IPS-NIHi11 (cell line): Measurements from ENCODE around the gene MKKS.

ENCODE experiments used
- DNase-seq: peaks from one replicate; pipeline ENCODE4 v3.0.0; 2012; ENCODE audit warnings: mixed read lengths, low spot score

MKKS gene

GRCh38 chr20:10368702-10369041, 65.3 kb downstream of the MKKS start:
- no peak for DNase-seq

GRCh38 chr20:10367943-10368701, 65.9 kb downstream of the MKKS start:
- DNase-seq, result no peak

DNA sequence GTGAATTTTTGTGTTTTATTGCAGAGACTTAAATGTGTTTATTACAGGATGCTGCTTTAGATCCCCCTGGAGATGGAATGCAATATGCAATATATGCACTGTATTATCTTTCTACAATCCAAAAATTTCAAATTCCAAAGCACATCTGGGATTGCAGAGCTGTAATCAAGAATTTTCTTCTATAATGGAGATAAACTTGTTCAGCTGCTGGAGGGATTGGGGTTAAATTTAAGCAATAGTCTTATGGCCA, 66.4 kb downstream of the MKKS start:
- no peak for DNase-seq

DNA sequence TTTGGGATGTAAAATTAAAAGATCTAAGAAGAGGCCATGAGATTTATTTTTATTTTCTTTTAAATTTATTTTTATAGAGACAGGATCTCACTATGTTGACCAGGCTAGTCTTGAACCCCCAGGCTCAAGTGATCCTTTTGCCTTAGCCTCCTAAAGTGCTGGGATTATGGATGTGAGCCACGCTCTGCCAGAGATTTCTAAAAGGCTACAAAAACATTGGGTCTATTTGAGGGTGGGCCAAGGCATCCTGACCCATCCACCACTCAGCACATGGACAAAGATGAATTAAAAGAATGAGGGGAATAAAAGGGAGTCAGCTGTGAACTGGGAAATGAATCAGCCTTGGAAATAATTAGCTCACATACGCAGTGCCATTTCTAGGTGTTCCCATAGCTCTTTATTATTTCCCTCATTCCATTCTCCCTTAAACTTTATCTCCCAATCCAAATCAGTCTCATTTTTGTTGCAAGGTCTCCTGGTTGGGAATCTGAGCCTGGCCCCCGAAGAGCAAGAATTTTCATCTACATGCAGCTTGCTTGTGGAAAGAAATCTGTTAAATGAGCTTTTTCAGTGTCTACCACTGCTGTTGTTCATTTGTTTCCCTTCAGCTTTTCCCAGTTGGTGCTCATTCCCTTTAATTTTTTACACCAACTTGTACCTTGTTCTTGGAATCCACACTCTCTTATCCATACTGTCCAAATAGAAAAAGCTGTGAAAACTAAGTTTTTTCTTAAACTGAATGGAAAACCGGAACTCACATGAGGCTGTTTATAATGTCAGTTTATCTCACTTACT, 66.9 kb downstream of the MKKS start:
- DNase-seq, result no peak

DNA sequence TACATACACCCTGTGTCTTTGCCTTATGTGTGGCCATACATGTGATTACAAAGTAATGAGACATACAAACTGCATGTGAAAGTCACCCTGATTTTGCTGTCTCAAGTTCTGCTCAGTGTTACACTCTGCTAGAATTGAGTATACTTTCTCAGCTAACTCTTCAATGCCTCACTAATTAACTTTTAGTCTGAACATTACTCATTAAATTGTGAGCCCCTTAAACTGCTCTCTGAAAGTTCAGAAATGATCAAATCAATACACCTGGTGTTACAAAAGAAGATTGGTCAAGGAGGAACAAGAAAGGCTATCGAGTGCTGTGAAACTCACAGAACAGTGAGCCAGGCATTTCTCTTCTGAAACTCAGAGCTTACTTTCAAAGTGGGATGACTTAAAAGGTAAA, 71.3 kb downstream of the MKKS start:
- no peak for DNase-seq

GRCh38 chr20:10360878-10361277, 73.1 kb downstream of the MKKS start:
- DNase-seq, result no peak

DNA sequence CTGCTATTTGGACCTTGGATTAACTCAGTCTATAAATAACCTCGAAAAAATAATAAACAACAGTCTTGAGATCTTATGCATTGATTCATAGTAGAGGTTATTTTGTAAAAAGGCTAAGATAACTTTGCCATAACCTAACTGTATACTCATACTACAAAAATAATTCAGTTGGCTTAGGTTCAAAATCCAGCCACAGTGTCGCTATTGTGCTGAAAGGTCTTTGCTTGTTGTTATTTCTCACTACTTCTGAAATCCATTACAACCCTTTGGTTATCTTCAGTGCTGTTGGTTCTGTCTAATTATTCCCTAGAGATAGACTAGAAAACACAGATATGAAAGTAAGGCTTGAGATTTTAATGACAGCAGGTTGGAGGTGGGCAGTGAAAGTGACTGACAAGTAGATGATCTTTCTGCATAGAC, 74.4 kb downstream of the MKKS start:
- no peak for DNase-seq

GRCh38 chr20:10357974-10358373, 76.0 kb downstream of the MKKS start:
- peak; percentile 44 for DNase-seq

GRCh38 chr20:10357061-10357708, 76.8 kb downstream of the MKKS start:
- no peak for DNase-seq

DNA sequence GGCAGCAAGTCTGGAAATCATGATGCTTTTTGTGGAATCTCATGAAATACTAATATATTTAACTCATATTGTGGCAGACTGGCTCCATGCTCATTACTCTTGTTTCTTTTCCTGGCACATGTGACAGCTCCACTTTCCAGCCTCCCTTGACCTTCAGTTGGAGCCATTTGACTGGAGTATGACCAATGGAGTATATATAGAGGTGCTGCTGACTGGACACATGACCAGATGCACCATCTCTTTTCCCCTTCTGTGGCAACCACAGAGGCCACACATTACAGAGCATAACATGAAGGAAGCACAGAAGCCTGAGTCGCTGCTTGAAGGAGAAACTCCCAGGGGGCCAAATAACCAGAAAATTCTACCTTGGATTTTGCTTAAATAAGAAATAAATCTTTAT, 77.4 kb downstream of the MKKS start:
- DNase-seq, result no peak

DNA sequence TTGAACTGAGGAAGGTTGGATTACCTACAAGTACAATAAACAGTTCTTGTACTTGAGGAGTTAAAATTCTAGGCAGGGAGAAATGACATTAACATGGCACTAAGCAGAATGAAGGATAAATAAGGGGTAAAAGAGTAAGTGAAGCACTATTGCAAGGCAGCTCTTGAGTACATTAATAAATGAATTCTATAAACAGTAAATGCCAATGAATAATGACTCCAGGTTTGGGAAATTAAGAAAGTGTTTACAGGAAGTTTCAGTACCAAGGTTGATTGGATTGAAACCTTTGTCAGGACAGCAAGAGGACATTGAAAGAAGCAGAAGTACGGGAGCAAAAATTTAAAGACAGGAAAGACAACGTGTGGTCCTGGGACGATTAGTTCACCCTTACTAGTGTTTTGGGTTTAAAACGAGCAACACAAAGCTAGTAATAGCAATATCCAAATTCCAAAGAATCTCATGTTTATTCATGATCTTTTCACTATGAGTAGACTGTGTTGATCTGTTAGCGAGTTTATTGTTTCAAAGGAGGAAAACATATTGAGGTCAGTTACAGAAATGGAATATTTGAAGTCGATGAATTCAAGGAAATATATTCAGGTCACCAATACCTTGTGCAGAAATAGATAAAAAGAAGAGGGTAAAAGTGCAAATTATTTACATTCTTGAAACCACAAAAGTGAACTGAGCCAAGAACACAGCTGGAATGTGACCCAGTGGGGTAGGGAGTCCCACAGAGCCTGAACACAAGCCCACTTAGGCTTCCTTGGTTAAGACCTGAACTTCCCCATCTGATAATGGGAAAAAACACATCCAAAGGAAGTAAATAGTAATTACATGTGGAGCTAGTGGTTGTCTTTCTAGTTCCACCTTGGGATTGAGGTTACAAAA, 80.8 kb downstream of the MKKS start:
- no peak for DNase-seq
